ENCODE measurements around the gene CCSER2. TPM values are rescaled to one million over a fixed set of nuclear protein-coding genes. Genes with fewer than 3 reads are reported as not detected.

The CCSER2 gene
- polyA plus RNA-seq, 3 donors = 7.4 to 23.3 (median 14.3) TPM

- DNase-seq = no peak
- Histone ChIP-seq H3K4me1 (ENCODE audit: control insufficient read depth in 1 of 2, insufficient read depth in 2 of 2, low read length in 2 of 2) (no peaks in the 10 kb centered on the region), H3K9me3 (replicated peaks in 1 of 2; ENCODE audit: control insufficient read depth in 1 of 2, insufficient read depth in 1 of 2, low read length in 2 of 2) (no peaks in the 10 kb centered on the region), H3K79me2 (ENCODE audit: insufficient read depth, low read length) (no peaks in the 10 kb centered on the region), H3K4me2 (replicated peaks; ENCODE audit: extremely low read depth, low read length, poor library complexity, severe bottlenecking) (no peak overlapping the region), H3K27me3 (ENCODE audit: control insufficient read depth in 2 of 2, insufficient read depth in 2 of 2, low read length in 2 of 2) (no peaks in the 10 kb centered on the region), H3K36me3 (replicated peaks in 1 of 2; ENCODE audit: control insufficient read depth in 1 of 2, insufficient read depth in 2 of 2, low read length in 2 of 2) (peaks cover 8 to 17% of the 10 kb centered on the region in 2 donors), H3K4me3 (replicated peaks in 1 of 3; ENCODE audit: low read depth in 2 of 3, low read length in 3 of 3) (no peak overlapping the region), H3K9ac (ENCODE audit: insufficient read depth, low read length, poor library complexity, severe bottlenecking) (no peak overlapping the region), H4K20me1 (ENCODE audit: insufficient read depth, low read length) (no peaks in the 10 kb centered on the region), H2AFZ (ENCODE audit: insufficient read depth, low read depth, low read length, poor library complexity, severe bottlenecking) (no peak overlapping the region), H3K27ac (ENCODE audit: low read depth in 1 of 2, low read length in 2 of 2) (no peak overlapping the region)
- WGBS (ENCODE audit: insufficient coverage) = no CpG with 5 or more reads among the region's 2 CpGs
- Mint-ChIP-seq H3K27me3 (ENCODE audit: low read depth in 3 of 3) (no peaks in the 10 kb centered on the region), H3K4me1 (no peaks in the 10 kb centered on the region), H3K27ac (no peak overlapping the region), H3K9me3 (peaks cover 0 to 4% (median 0%) of the 10 kb centered on the region in 7 donors), H3K4me3 (no peak overlapping the region), H3K36me3 (peaks cover 15 to 18% of the 10 kb centered on the region in 2 donors)
- TF ChIP-seq CTCF (IDR thresholded peaks at IDR 0.05) = no peak
- intact Hi-C loops (cut with micrococcal nuclease) = no loop called here
These were observed 182.7 kb downstream of the CCSER2 start for GRCh38 chr10:84511106-84511505.

- no peak overlapping the region for H3K4me2 ChIP-seq (replicated peaks; ENCODE audit: extremely low read depth, low read length, poor library complexity, severe bottlenecking)
- peaks cover 15 to 23% of the 10 kb centered on the region in 2 donors for H3K36me3 Mint-ChIP-seq
These were observed 183.4 kb downstream of the CCSER2 start for GRCh38 chr10:84511709-84512285.

More at GRCh38 chr10:84511709-84512285, 183.4 kb downstream of the CCSER2 start:
- Histone ChIP-seq H3K27me3 (ENCODE audit: control insufficient read depth in 2 of 2, insufficient read depth in 2 of 2, low read length in 2 of 2) (no peaks in the 10 kb centered on the region), H3K27ac (ENCODE audit: low read depth in 1 of 2, low read length in 2 of 2) (no peak overlapping the region), H3K36me3 (replicated peaks in 1 of 2; ENCODE audit: control insufficient read depth in 1 of 2, insufficient read depth in 2 of 2, low read length in 2 of 2) (peaks cover 8 to 17% of the 10 kb centered on the region in 2 donors), H3K9me3 (replicated peaks in 1 of 2; ENCODE audit: control insufficient read depth in 1 of 2, insufficient read depth in 1 of 2, low read length in 2 of 2) (no peaks in the 10 kb centered on the region), H3K4me3 (replicated peaks in 1 of 3; ENCODE audit: low read depth in 2 of 3, low read length in 3 of 3) (no peak overlapping the region), H2AFZ (ENCODE audit: insufficient read depth, low read depth, low read length, poor library complexity, severe bottlenecking) (no peak overlapping the region), H3K4me1 (ENCODE audit: control insufficient read depth in 1 of 2, insufficient read depth in 2 of 2, low read length in 2 of 2) (no peaks in the 10 kb centered on the region), H4K20me1 (ENCODE audit: insufficient read depth, low read length) (no peaks in the 10 kb centered on the region), H3K79me2 (ENCODE audit: insufficient read depth, low read length) (no peaks in the 10 kb centered on the region), H3K9ac (ENCODE audit: insufficient read depth, low read length, poor library complexity, severe bottlenecking) (no peak overlapping the region)
- H3K27ac Mint-ChIP-seq = no peak overlapping the region
- no peak overlapping the region for H3K4me3 Mint-ChIP-seq
- peaks cover 0 to 4% (median 0%) of the 10 kb centered on the region in 7 donors for H3K9me3 Mint-ChIP-seq
- WGBS (ENCODE audit: insufficient coverage) = 96% methylated on average over 3 of the region's 5 CpGs
- DNase-seq = no peak
- no peaks in the 10 kb centered on the region for H3K27me3 Mint-ChIP-seq (ENCODE audit: low read depth in 3 of 3)
- H3K4me1 Mint-ChIP-seq = no peaks in the 10 kb centered on the region
- TF ChIP-seq CTCF (IDR thresholded peaks at IDR 0.05) = no peak
- intact Hi-C loops (cut with micrococcal nuclease) = no loop called here

All from CD14-positive monocyte (primary cell).